SK-N-SH (cell line): ENCODE measurements around the gene ADCY5.

Source experiments
- EP300 ChIP-seq, 2 experiments: IDR thresholded peaks; 2 replicates each; pipeline versions ENCODE4 v1.4.0 to v1.6.1; 2012; ENCODE audit warnings: borderline replicate concordance in 1 of 2, low read depth in 1 of 2, low read length in 1 of 2
- FOSL2 ChIP-seq: IDR thresholded peaks from 2 replicates; pipeline ENCODE4 v1.4.0; 2012; ENCODE audit warnings: low read depth, mild to moderate bottlenecking, moderate library complexity, borderline replicate concordance
- POLR2AphosphoS5 ChIP-seq: IDR thresholded peaks from 2 replicates; pipeline ENCODE4 v1.6.1; 2012; ENCODE audit warnings: low read depth, low read length
- RCOR1 ChIP-seq: fragments of 150-350 bp; IDR thresholded peaks from 2 replicates; pipeline ENCODE4 v1.6.1; 2017; ENCODE audit warnings: antibody characterized with exemption, low read length
- YY1 ChIP-seq: IDR thresholded peaks from 2 replicates; pipeline ENCODE4 v1.4.0; 2012; ENCODE audit warnings: low read depth, mild to moderate bottlenecking
- TF ChIP-seq, protein P1 (sequence below): fragments of 200-600 bp; sonication (generic); IDR thresholded peaks from 2 replicates; pipeline ENCODE4 v1.6.1; 2017; ENCODE audit warnings: antibody characterized with exemption, mild to moderate bottlenecking, moderate library complexity
- TF ChIP-seq, protein P2 (sequence below): IDR thresholded peaks from 2 replicates; pipeline ENCODE4 v1.4.0; 2012; ENCODE audit warnings: low read depth, borderline replicate concordance
- TF ChIP-seq, protein P3 (sequence below): IDR thresholded peaks from 2 replicates; pipeline ENCODE4 v1.4.0; 2012; ENCODE audit warnings: low read depth
- TF ChIP-seq, protein P4 (sequence below): IDR thresholded peaks from 2 replicates; pipeline ENCODE4 v1.4.0; 2012; ENCODE audit warnings: low read depth, borderline replicate concordance
- TF ChIP-seq, protein P5 (sequence below): IDR thresholded peaks from 2 replicates; pipeline ENCODE4; 2012

DNA sequence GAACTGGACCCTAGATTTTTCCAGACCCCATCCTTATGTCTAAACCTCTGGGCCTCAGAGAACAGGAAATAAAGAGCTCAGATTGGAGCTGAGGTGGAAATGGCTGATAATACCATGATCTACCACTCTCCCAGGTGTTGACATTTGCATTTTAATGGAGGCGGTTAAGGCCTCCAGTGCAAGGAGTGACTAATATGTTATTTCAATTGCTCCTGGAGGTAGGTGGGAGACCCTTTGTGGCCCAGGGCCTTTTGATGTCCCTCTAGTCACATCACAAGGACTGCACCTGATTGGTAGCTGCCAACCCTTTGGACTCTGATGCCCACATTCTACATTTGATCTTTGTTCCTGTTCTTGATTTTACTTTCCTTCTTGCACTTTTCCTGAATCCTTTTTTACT lies 9.0 kb upstream of the ADCY5 start:
- no peak for TF ChIP-seq FOSL2
- no peak for TF ChIP-seq RCOR1
- TF ChIP-seq, protein P1, sequence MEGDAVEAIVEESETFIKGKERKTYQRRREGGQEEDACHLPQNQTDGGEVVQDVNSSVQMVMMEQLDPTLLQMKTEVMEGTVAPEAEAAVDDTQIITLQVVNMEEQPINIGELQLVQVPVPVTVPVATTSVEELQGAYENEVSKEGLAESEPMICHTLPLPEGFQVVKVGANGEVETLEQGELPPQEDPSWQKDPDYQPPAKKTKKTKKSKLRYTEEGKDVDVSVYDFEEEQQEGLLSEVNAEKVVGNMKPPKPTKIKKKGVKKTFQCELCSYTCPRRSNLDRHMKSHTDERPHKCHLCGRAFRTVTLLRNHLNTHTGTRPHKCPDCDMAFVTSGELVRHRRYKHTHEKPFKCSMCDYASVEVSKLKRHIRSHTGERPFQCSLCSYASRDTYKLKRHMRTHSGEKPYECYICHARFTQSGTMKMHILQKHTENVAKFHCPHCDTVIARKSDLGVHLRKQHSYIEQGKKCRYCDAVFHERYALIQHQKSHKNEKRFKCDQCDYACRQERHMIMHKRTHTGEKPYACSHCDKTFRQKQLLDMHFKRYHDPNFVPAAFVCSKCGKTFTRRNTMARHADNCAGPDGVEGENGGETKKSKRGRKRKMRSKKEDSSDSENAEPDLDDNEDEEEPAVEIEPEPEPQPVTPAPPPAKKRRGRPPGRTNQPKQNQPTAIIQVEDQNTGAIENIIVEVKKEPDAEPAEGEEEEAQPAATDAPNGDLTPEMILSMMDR, result no peak
- TF ChIP-seq EP300 (IDR thresholded peaks at IDR 0.05; ENCODE audit: borderline replicate concordance in 1 of 2, low read depth in 1 of 2, low read length in 1 of 2), result no peak
- TF ChIP-seq YY1, result no peak
- TF ChIP-seq, protein P2, sequence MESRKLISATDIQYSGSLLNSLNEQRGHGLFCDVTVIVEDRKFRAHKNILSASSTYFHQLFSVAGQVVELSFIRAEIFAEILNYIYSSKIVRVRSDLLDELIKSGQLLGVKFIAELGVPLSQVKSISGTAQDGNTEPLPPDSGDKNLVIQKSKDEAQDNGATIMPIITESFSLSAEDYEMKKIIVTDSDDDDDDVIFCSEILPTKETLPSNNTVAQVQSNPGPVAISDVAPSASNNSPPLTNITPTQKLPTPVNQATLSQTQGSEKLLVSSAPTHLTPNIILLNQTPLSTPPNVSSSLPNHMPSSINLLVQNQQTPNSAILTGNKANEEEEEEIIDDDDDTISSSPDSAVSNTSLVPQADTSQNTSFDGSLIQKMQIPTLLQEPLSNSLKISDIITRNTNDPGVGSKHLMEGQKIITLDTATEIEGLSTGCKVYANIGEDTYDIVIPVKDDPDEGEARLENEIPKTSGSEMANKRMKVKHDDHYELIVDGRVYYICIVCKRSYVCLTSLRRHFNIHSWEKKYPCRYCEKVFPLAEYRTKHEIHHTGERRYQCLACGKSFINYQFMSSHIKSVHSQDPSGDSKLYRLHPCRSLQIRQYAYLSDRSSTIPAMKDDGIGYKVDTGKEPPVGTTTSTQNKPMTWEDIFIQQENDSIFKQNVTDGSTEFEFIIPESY, result no peak
- TF ChIP-seq, protein P3, sequence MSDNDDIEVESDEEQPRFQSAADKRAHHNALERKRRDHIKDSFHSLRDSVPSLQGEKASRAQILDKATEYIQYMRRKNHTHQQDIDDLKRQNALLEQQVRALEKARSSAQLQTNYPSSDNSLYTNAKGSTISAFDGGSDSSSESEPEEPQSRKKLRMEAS, result no peak
- TF ChIP-seq, protein P4, sequence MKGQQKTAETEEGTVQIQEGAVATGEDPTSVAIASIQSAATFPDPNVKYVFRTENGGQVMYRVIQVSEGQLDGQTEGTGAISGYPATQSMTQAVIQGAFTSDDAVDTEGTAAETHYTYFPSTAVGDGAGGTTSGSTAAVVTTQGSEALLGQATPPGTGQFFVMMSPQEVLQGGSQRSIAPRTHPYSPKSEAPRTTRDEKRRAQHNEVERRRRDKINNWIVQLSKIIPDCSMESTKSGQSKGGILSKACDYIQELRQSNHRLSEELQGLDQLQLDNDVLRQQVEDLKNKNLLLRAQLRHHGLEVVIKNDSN, result no peak
- TF ChIP-seq, protein P5, sequence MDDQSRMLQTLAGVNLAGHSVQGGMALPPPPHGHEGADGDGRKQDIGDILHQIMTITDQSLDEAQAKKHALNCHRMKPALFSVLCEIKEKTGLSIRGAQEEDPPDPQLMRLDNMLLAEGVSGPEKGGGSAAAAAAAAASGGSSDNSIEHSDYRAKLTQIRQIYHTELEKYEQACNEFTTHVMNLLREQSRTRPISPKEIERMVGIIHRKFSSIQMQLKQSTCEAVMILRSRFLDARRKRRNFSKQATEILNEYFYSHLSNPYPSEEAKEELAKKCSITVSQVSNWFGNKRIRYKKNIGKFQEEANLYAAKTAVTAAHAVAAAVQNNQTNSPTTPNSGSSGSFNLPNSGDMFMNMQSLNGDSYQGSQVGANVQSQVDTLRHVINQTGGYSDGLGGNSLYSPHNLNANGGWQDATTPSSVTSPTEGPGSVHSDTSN, result no peak
- TF ChIP-seq POLR2AphosphoS5, result no peak
